Mucosa of descending colon (tissue), 3 donors: ENCODE measurements around the gene USP46. TPM values are rescaled to one million over a fixed set of nuclear protein-coding genes. Genes with fewer than 3 reads are reported as not detected.

ENCODE experiments used
- ATAC-seq: fragments of 200-7000 bp; cut with Tn5 transposase; one replicate; pipeline ENCODE4 v1.9.1; 2020; ENCODE audit warnings: mild to moderate bottlenecking, moderate library complexity
- DNase-seq, 3 donors: peaks; one replicate each; pipeline ENCODE4 v3.0.0-alpha.2; 2020
- H3K36me3 ChIP-seq: fragments of 200-600 bp; one replicate; pipeline ENCODE4 v1.8.0; 2021; ENCODE audit warnings: low read depth, mild to moderate bottlenecking
- H3K4me1 ChIP-seq: fragments of 200-600 bp; one replicate; pipeline ENCODE4 v1.8.0; 2021; ENCODE audit warnings: low read depth, mild to moderate bottlenecking
- H3K4me3 ChIP-seq: fragments of 200-600 bp; one replicate; pipeline ENCODE4 v1.8.0; 2021; ENCODE audit warnings: mild to moderate bottlenecking
- H3K9me3 ChIP-seq: fragments of 200-600 bp; one replicate; pipeline ENCODE4 v1.8.0; 2021; ENCODE audit warnings: mild to moderate bottlenecking
- intact Hi-C, 2 donors: fragments of 100-400 bp; cut with DNase I in 1 of 2; cut with micrococcal nuclease in 1 of 2; formaldehyde crosslinking; loops; one replicate each; pipeline versions ENCODE4 v1.11.0 to v1.11.1; 2022; cut with DNase I, micrococcal nuclease
- total RNA-seq, 3 donors: library from RNA; stranded (reverse); fragmentation: NEBNext Ultra II Directional in 2 of 3; extraction: Animal tissue kit (Norgen Biotek cat#: 25700) in 2 of 3; gene quantifications; one replicate each; pipeline versions ENCODE4 v1.2.1 to v1.2.4, GENCODE V29; 2021 to 2023
- TF ChIP-seq, protein P1 (sequence below): fragments of 200-600 bp; IDR thresholded peaks from one replicate; pipeline ENCODE4 v1.8.0; 2022; ENCODE audit warnings: antibody characterized with exemption, mild to moderate bottlenecking
- donor health status: DM: no; HTN: no; CAD: no; lungs with moderate emphysema.
- donor health status: DM: no; HTN: no; CAD: no.
- donor health status: DM: no; HTN: yes; CAD: no.

Gene USP46
- total RNA-seq, 3 donors from 2014 or later, result 12.5 to 18.2 (median 14.8) TPM

DNA sequence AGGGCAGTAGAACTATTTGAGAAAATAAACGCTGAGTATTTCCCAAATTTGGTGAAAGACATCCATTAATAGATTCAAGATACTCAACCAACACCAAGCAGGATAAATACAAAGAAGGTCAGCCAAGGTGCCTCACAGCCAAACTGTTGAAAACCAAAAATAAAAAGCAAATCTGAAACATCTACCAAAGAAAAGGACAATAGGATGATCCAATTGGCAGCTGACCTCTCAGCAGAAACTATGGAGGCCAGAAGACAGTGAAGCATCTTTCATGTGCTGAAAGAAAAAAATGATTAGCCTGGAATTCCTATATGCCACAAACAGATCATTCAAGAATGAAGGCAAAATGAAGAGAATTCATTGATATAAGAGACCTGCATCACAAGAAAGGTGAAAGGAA is 44.9 kb downstream of the USP46 start:
- TF ChIP-seq, protein P1, sequence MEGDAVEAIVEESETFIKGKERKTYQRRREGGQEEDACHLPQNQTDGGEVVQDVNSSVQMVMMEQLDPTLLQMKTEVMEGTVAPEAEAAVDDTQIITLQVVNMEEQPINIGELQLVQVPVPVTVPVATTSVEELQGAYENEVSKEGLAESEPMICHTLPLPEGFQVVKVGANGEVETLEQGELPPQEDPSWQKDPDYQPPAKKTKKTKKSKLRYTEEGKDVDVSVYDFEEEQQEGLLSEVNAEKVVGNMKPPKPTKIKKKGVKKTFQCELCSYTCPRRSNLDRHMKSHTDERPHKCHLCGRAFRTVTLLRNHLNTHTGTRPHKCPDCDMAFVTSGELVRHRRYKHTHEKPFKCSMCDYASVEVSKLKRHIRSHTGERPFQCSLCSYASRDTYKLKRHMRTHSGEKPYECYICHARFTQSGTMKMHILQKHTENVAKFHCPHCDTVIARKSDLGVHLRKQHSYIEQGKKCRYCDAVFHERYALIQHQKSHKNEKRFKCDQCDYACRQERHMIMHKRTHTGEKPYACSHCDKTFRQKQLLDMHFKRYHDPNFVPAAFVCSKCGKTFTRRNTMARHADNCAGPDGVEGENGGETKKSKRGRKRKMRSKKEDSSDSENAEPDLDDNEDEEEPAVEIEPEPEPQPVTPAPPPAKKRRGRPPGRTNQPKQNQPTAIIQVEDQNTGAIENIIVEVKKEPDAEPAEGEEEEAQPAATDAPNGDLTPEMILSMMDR, result no peak
- peaks cover 3% of the 10 kb centered on the region for H3K4me1 ChIP-seq

DNA sequence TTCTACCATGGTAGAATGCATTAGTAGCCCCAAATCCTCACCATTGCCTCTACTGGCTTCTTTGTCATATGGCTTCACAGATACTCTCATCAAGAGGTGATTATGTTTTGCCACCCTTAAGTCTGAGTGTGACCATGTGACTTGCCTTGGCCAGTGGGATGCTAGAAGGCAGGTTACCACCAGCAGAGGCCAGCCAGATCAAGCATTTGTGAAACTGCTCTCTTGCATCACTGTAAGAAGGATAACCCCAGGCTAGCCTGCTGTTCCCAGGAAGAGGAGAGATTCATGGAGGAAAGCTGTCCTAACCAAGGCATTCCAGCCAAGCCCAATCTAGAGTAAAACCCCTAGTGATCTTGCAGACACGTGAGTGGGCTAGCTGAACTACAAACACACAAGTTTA is 46.8 kb downstream of the USP46 start:
- DNase-seq (no peak), ATAC-seq (no peak)
- Histone ChIP-seq H3K4me3 (no peak overlapping the region), H3K4me1 (no peaks in the 10 kb centered on the region), H3K36me3 (no peaks in the 10 kb centered on the region), H3K9me3 (no peaks in the 10 kb centered on the region)
- intact Hi-C loops, result no loop called here
- TF ChIP-seq, protein P1, result no peak

More for the DNA sequence above, 44.9 kb downstream of the USP46 start:
- ATAC-seq, result no peak
- no peak overlapping the region for H3K4me3 ChIP-seq
- no peaks in the 10 kb centered on the region for H3K9me3 ChIP-seq
- intact Hi-C loops, result no loop called here
- no peak for DNase-seq
- no peaks in the 10 kb centered on the region for H3K36me3 ChIP-seq

DNA sequence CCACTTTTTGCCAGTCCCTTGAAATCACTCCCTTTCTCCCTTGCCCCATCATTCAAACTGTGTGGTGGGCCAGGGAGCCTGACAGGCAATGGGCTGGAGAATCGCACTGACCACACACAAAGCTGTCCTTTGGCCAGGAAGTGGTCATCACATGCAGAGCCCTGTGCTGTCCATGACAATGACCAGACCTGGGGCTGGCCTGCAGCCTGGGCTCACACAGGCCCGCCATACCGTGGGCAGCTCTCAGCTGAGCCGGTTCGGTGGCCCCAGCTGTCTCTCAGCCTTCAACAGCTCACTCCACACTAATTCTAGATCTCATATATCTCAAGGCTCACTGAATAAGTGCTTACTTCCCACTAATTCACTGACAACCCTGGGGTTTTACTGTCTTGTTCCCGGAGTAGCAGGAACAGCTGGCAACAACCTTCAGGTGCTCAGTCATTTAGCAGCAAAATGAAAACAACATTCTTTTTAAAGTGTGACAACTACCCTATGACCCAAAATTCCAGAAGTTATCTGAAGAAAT is 48.0 kb downstream of the USP46 start:
- intact Hi-C loops, result no loop called here
- DNase-seq, result no peak
- Histone ChIP-seq H3K4me1 (no peaks in the 10 kb centered on the region), H3K9me3 (no peaks in the 10 kb centered on the region), H3K4me3 (no peak overlapping the region), H3K36me3 (no peaks in the 10 kb centered on the region)
- no peak for ATAC-seq
- TF ChIP-seq, protein P1, result no peak

DNA sequence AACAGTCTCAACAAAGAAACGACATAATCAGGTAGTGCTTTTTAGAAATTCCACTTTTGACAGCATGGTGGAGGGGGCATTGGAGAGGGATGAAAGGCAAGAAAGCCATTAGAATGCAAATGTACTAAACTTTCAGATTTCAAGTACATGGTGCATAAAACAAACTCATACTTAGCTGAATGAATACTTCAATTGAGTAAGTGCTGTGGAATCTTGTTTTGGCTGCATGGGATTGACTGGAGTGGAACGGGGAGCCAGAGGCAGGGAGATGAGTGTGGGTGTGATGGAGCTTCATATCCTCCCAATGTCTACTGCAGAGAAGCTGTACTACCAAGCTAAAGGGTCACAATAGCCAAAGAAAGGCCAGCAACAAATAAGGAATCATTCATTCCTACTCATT is 52.4 kb downstream of the USP46 start:
- intact Hi-C loops, result no loop called here
- Histone ChIP-seq H3K4me3 (no peak overlapping the region), H3K36me3 (no peaks in the 10 kb centered on the region), H3K4me1 (no peaks in the 10 kb centered on the region), H3K9me3 (no peaks in the 10 kb centered on the region)
- DNase-seq (no peak), ATAC-seq (no peak)
- TF ChIP-seq, protein P1, result no peak

DNA sequence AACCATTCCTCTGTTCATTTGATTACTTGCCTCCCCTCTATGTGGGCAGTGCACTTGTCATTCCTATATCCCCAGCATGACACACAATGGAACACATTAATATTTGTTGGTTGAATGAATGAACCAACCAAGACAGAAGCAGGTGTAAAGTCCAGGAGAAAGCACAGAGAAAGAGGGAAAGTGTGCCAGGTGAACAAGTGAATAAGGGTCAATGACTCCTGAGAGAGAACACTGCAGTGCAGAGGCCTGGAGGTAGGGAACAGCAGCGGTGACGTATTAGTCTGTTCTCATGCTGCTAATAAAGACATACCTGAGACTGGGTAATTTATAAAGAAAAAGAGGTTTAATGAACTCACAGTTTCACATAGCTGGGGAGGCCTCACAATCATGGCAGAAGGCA is 53.1 kb downstream of the USP46 start:
- Histone ChIP-seq H3K4me1 (no peaks in the 10 kb centered on the region), H3K36me3 (no peaks in the 10 kb centered on the region), H3K9me3 (no peaks in the 10 kb centered on the region), H3K4me3 (no peak overlapping the region)
- intact Hi-C loops, result no loop called here
- TF ChIP-seq, protein P1, result no peak
- ATAC-seq, result no peak
- no peak for DNase-seq

DNA sequence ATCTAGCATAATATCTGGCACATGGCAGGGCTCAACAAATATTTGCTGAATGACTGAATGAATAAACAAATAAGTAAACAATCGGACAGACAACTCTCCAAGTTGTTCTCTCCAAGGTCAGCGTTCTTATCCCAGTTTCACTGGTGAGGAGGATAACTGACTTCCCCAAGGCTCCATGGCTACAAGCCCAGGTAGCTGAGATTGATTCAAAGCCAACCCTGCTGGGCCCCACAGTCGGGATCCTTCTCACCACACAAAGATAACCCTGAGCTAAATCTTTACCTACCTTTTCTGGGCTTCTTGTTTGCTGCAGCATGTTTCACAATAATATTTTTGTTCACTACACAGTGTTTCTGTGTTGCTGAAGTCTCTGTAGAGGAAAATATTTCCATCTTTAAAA is 54.9 kb downstream of the USP46 start:
- intact Hi-C loops, result no loop called here
- Histone ChIP-seq H3K9me3 (no peaks in the 10 kb centered on the region), H3K36me3 (no peaks in the 10 kb centered on the region), H3K4me1 (no peaks in the 10 kb centered on the region), H3K4me3 (no peak overlapping the region)
- DNase-seq, result no peak
- no peak for ATAC-seq
- TF ChIP-seq, protein P1, result no peak
